ENCODE data around the gene GRAMD1B. TPM values are rescaled to one million over a fixed set of nuclear protein-coding genes. Genes with fewer than 3 reads are reported as not detected.
A peak's percentile ranks its signal among the peaks of the same experiment; 100 is the strongest.
"Not testable (repeated sequence)": the region's sequence is repeated elsewhere in the genome, so short reads cannot be mapped to it uniquely, and the experiment has no call there.

Gene GRAMD1B
- total RNA-seq, 1 experiment from 2014 or later, result 1.2 TPM

GRCh38 chr11:123519055-123519796 lies 89.2 kb downstream of the GRAMD1B start:
- no peaks in the 10 kb centered on the region for H3K4me1 ChIP-seq
- no TSS peak for BruUV-seq (replicated peaks)
- peaks cover 8% of the 10 kb centered on the region for H3K27me3 ChIP-seq (replicated peaks; ENCODE audit: control insufficient read depth, insufficient read depth, low read length)
- H3K9me3 ChIP-seq, result no peaks in the 10 kb centered on the region
- H3K4me3 ChIP-seq (ENCODE audit: low read depth, low read length), result no peak overlapping the region
- ChIA-PET CTCF (interaction anchor here (1.2 kb wide), 1 partner anchor 8 kb away, joined by 3 read pairs; no protein-coding TSS in a partner anchor), POLR2A (no interaction called here)
- H3K4me3 Mint-ChIP-seq (ENCODE audit: unreplicated experiment), result no peak overlapping the region
- no peaks in the 10 kb centered on the region for H3K36me3 ChIP-seq (ENCODE audit: control insufficient read depth, insufficient read depth, low read length)
- no peaks in the 10 kb centered on the region for H3K36me3 Mint-ChIP-seq (ENCODE audit: insufficient read depth, unreplicated experiment)
- TF ChIP-seq, protein P1, sequence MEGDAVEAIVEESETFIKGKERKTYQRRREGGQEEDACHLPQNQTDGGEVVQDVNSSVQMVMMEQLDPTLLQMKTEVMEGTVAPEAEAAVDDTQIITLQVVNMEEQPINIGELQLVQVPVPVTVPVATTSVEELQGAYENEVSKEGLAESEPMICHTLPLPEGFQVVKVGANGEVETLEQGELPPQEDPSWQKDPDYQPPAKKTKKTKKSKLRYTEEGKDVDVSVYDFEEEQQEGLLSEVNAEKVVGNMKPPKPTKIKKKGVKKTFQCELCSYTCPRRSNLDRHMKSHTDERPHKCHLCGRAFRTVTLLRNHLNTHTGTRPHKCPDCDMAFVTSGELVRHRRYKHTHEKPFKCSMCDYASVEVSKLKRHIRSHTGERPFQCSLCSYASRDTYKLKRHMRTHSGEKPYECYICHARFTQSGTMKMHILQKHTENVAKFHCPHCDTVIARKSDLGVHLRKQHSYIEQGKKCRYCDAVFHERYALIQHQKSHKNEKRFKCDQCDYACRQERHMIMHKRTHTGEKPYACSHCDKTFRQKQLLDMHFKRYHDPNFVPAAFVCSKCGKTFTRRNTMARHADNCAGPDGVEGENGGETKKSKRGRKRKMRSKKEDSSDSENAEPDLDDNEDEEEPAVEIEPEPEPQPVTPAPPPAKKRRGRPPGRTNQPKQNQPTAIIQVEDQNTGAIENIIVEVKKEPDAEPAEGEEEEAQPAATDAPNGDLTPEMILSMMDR (IDR thresholded peaks at IDR 0.05; ENCODE audit: insufficient read depth in 1 of 2, low read depth in 1 of 2, low read length in 1 of 2, severe bottlenecking in 1 of 2, unreplicated experiment in 1 of 2), result no peak
- H3K27ac Mint-ChIP-seq (ENCODE audit: unreplicated experiment), result no peak overlapping the region
- intact Hi-C loops (cut with micrococcal nuclease; ENCODE audit: unreplicated experiment), result no loop called here
- DNase-seq, result peak in 1 of 2 experiments; percentile 24
- no peaks in the 10 kb centered on the region for H3K9me3 Mint-ChIP-seq (ENCODE audit: unreplicated experiment)
- peaks cover 36% of the 10 kb centered on the region for H3K27me3 Mint-ChIP-seq (ENCODE audit: insufficient read depth, unreplicated experiment)
- no peaks in the 10 kb centered on the region for H3K4me1 Mint-ChIP-seq (ENCODE audit: low read depth, unreplicated experiment)

DNA sequence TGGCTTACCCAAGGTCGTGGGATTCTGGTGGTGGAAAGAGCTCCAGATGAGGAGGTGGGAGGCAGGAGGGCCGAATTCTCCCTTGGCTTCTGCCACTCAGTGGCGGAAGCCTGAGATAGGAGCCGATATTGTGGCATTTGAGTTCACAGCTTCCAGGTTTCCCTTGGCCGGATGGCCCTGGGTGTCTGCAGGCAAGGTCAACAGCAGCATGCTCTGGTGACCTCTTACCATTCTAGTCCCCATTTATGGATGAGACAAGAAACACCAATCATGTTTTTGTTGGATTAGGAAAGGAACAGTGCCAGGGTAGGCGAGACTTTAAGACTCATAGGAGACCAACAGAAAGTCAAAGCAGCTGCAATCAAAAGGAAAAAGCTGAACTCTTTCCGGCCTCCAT lies 89.7 kb downstream of the GRAMD1B start:
- Mint-ChIP-seq H3K9me3 (ENCODE audit: unreplicated experiment) (no peaks in the 10 kb centered on the region), H3K4me1 (ENCODE audit: low read depth, unreplicated experiment) (no peaks in the 10 kb centered on the region), H3K27ac (ENCODE audit: unreplicated experiment) (no peak overlapping the region), H3K27me3 (ENCODE audit: insufficient read depth, unreplicated experiment) (peaks cover 38% of the 10 kb centered on the region), H3K4me3 (ENCODE audit: unreplicated experiment) (no peak overlapping the region), H3K36me3 (ENCODE audit: insufficient read depth, unreplicated experiment) (no peaks in the 10 kb centered on the region)
- BruUV-seq (replicated peaks), result no TSS peak
- Histone ChIP-seq H3K36me3 (ENCODE audit: control insufficient read depth, insufficient read depth, low read length) (no peaks in the 10 kb centered on the region), H3K9me3 (no peaks in the 10 kb centered on the region), H3K27me3 (replicated peaks; ENCODE audit: control insufficient read depth, insufficient read depth, low read length) (peaks cover 8% of the 10 kb centered on the region), H3K4me1 (no peaks in the 10 kb centered on the region), H3K4me3 (ENCODE audit: low read depth, low read length) (no peak overlapping the region)
- TF ChIP-seq, protein P1 (IDR thresholded peaks at IDR 0.05; ENCODE audit: insufficient read depth in 1 of 2, low read depth in 1 of 2, low read length in 1 of 2, severe bottlenecking in 1 of 2, unreplicated experiment in 1 of 2), result no peak
- DNase-seq, result peak in 1 of 2 experiments; percentile 17
- ChIA-PET CTCF (interaction anchor here (1.2 kb wide), 1 partner anchor 9 kb away, joined by 3 read pairs; no protein-coding TSS in a partner anchor), POLR2A (no interaction called here)
- intact Hi-C loops (cut with micrococcal nuclease; ENCODE audit: unreplicated experiment), result no loop called here

GRCh38 chr11:123520476-123520875 lies 90.4 kb downstream of the GRAMD1B start:
- H3K4me3 ChIP-seq (ENCODE audit: low read depth, low read length); H3K4me1 ChIP-seq; H3K27me3 ChIP-seq (replicated peaks; ENCODE audit: control insufficient read depth, insufficient read depth, low read length); H3K4me1 Mint-ChIP-seq (ENCODE audit: low read depth, unreplicated experiment); H3K4me3 Mint-ChIP-seq (ENCODE audit: unreplicated experiment); H3K9me3 ChIP-seq; H3K9me3 Mint-ChIP-seq (ENCODE audit: unreplicated experiment); BruUV-seq (replicated peaks); intact Hi-C loops (cut with micrococcal nuclease; ENCODE audit: unreplicated experiment); H3K27ac Mint-ChIP-seq (ENCODE audit: unreplicated experiment); H3K36me3 ChIP-seq (ENCODE audit: control insufficient read depth, insufficient read depth, low read length); H3K36me3 Mint-ChIP-seq (ENCODE audit: insufficient read depth, unreplicated experiment): not testable (repeated sequence)
- ChIA-PET CTCF (interaction anchor here (1.0 to 1.2 kb wide), 2 partner anchors 10 to 28 kb away, joined by 3 read pairs; no protein-coding TSS in a partner anchor), POLR2A (interaction anchor here (0.7 kb wide), 1 partner anchor 33 kb away, joined by 4 read pairs; no protein-coding TSS in a partner anchor)
- DNase-seq, result peak in 1 of 2 experiments; percentile 6
- H3K27me3 Mint-ChIP-seq (ENCODE audit: insufficient read depth, unreplicated experiment), result peaks cover 38% of the 10 kb centered on the region

All from Caco-2 (cell line).